KG1 (cell line): ENCODE data around the gene TSPAN31.

ENCODE experiments used
- DNase-seq: peaks from one replicate; lab custom pipeline; 2025; lab: John Stamatoyannopoulos, UW

TSPAN31 gene

DNA sequence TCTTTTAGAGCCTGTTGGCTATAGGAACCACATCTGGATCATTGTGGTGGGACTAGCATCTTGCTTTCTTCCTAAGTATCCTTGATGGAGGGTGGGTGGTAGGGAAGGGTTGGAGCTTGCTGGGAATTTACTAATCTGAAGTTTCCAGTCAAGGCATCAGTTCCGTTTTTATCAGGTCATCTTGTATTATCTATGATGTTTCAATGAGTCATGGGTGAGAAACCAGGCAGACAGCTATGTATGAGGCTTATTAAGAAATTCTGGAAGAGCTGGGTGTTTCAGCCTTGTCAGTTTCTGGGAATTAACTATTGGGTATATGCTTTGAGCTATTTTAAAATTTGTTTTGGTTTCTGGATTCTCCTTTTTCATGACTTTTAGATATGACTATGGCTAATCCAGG is 49.1 kb downstream of the TSPAN31 start:
- DNase-seq, result no peak

DNA sequence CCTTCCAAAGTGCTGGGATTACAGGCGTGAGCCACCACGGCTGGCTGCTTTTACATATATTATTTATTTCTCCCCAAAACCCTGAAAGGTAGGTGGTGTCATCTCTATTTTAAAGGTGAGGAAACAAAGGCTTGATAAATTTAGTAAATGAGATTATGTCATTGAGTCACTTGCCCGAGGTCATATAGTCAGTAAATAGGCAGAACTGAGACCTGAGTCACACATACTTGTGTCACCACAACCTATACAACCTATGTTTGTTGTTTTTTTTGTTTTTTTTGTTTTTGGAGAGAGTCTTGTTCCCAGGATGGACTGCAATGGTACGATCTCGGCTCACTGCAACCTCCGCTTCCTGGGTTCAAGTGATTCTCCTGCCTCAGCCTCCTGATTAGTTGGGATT is 50.5 kb downstream of the TSPAN31 start:
- no peak for DNase-seq

DNA sequence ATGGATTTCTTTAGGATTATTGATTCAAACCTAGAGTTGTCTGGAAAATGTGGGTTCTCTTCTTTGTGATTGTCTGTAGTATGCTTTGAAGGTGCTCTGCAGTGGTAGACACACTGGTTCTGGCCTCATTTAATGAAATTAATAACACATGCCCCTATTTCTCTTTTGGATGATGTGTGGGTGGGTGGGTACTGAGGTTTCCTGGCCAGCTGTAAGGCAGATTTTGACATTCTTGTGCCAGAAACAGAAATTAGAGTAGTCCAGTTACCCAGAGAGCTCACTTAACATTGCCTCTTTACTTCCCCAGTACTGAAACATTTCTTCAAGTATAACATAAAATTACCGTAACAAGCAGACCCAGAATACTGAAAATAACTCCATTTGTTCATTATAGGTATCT is 52.2 kb downstream of the TSPAN31 start:
- no peak for DNase-seq

DNA sequence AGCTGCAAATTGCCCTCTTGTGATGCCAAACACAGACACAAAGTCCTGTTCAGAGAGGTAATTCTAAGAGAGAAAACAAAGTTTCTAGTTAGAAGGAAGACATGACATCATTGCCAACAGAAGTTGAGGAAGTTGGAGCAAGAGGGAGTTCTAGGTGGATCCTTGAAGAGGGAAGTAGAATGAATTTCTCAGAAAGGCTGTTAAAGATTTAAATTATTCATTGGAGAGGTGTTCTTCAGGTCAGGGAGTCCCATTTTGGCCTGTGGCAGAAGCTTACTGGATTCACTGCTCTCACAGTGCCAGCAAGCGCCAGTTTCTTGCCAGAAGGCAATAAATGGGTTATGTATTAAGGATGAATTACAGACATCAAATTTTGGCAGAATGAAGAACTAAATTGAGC is 53.1 kb downstream of the TSPAN31 start:
- no peak for DNase-seq
